ENCODE data around the gene ISG15.
A peak's percentile ranks its signal among the peaks of the same experiment; 100 is the strongest.

ISG15 gene

GRCh38 chr1:1058921-1059493 lies 45.7 kb downstream of the ISG15 start:
- H3K36me3 ChIP-seq (ENCODE audit: control insufficient read depth in 1 of 2, insufficient read depth in 2 of 2, low read depth in 1 of 2, low read length in 2 of 2), result peaks cover 0 to 31% of the 10 kb centered on the region in 2 experiments
- 2% methylated on average over 36 of the region's 48 CpGs for WGBS

GRCh38 chr1:1059494-1060280 lies 46.4 kb downstream of the ISG15 start:
- peak overlapping the region; percentile 53 to 71 for H3K4me3 ChIP-seq (ENCODE audit: insufficient read depth in 1 of 2, low read depth in 1 of 2, low read length in 2 of 2)
- DNase-seq, result peak; percentile 70
- H3K14ac ChIP-seq (ENCODE audit: low read length in 2 of 2), result peak overlapping the region in 1 of 2 experiments; percentile 66
- H3K9me3 ChIP-seq (ENCODE audit: control insufficient read depth, low read length), result no peaks in the 10 kb centered on the region
- peaks cover 7% of the 10 kb centered on the region for H3K79me1 ChIP-seq (replicated peaks; ENCODE audit: low read length, poor library complexity, severe bottlenecking)
- H2BK5ac ChIP-seq (ENCODE audit: low read depth, low read length, poor library complexity, severe bottlenecking), result no peak overlapping the region
- no peak overlapping the region for H2AFZ ChIP-seq (ENCODE audit: low read depth, low read length)
- H4K8ac ChIP-seq (ENCODE audit: low read length), result peak overlapping the region; percentile 67
- peaks cover 0 to 67% of the 10 kb centered on the region in 2 experiments for H3K27me3 ChIP-seq (ENCODE audit: control insufficient read depth in 1 of 2, insufficient read depth in 1 of 2, low read length in 2 of 2)
- no peak overlapping the region for H2AK5ac ChIP-seq (ENCODE audit: low read length, severe bottlenecking)
- H3K9ac ChIP-seq (ENCODE audit: low read length), result no peak overlapping the region
- 6% methylated on average over 66 of the region's 69 CpGs for WGBS
- H4K91ac ChIP-seq (ENCODE audit: low read length), result no peak overlapping the region
- H2BK120ac ChIP-seq (ENCODE audit: low read depth, low read length), result no peak overlapping the region
- peak overlapping the region in 1 of 2 experiments; percentile 50 for H3K23ac ChIP-seq (ENCODE audit: low read length in 2 of 2)
- peak overlapping the region; percentile 15 to 66 for H3K18ac ChIP-seq (ENCODE audit: low read depth in 1 of 2, low read length in 2 of 2)
- H3K4me1 ChIP-seq (ENCODE audit: control insufficient read depth, insufficient read depth, low read depth, low read length), result peaks cover 61% of the 10 kb centered on the region
- H3K27ac ChIP-seq (ENCODE audit: low read length, poor library complexity, severe bottlenecking), result no peak overlapping the region
- peak overlapping the region; percentile 95 for H3K4me2 ChIP-seq (ENCODE audit: low read length, poor library complexity, severe bottlenecking)
- H3K36me3 ChIP-seq (ENCODE audit: control insufficient read depth in 1 of 2, insufficient read depth in 2 of 2, low read depth in 1 of 2, low read length in 2 of 2), result peaks cover 0 to 24% of the 10 kb centered on the region in 2 experiments
- no peak overlapping the region for H3K4ac ChIP-seq (ENCODE audit: low read depth in 1 of 2, low read length in 2 of 2)
- no peak overlapping the region for H2BK12ac ChIP-seq (ENCODE audit: low read length in 2 of 2)
- peak overlapping the region; percentile 80 for H2BK15ac ChIP-seq (ENCODE audit: low read depth, poor library complexity, severe bottlenecking)

More at GRCh38 chr1:1058921-1059493, 45.7 kb downstream of the ISG15 start:
- Histone ChIP-seq H3K27ac (ENCODE audit: low read length, poor library complexity, severe bottlenecking) (no peak overlapping the region), H3K9ac (ENCODE audit: low read length) (no peak overlapping the region), H2AFZ (ENCODE audit: low read depth, low read length) (peak overlapping the region; percentile 37), H3K23ac (ENCODE audit: low read length in 2 of 2) (peak overlapping the region in 1 of 2 experiments; percentile 89), H2AK5ac (ENCODE audit: low read length, severe bottlenecking) (no peak overlapping the region), H3K18ac (ENCODE audit: low read depth in 1 of 2, low read length in 2 of 2) (peak overlapping the region in 1 of 2 experiments; percentile 66), H2BK15ac (ENCODE audit: low read depth, poor library complexity, severe bottlenecking) (peak overlapping the region; percentile 80), H2BK12ac (ENCODE audit: low read length in 2 of 2) (peak overlapping the region in 1 of 2 experiments; percentile 69), H3K27me3 (ENCODE audit: control insufficient read depth in 1 of 2, insufficient read depth in 1 of 2, low read length in 2 of 2) (peaks cover 0 to 62% of the 10 kb centered on the region in 2 experiments), H3K4ac (ENCODE audit: low read depth in 1 of 2, low read length in 2 of 2) (no peak overlapping the region), H4K8ac (ENCODE audit: low read length) (peak overlapping the region; percentile 67), H2BK120ac (ENCODE audit: low read depth, low read length) (no peak overlapping the region), H3K4me3 (ENCODE audit: insufficient read depth in 1 of 2, low read depth in 1 of 2, low read length in 2 of 2) (peak overlapping the region in 1 of 2 experiments; percentile 71), H3K14ac (ENCODE audit: low read length in 2 of 2) (peak overlapping the region in 1 of 2 experiments; percentile 26), H3K4me1 (ENCODE audit: control insufficient read depth, insufficient read depth, low read depth, low read length) (peaks cover 61% of the 10 kb centered on the region), H4K91ac (ENCODE audit: low read length) (peak overlapping the region; percentile 6), H3K9me3 (ENCODE audit: control insufficient read depth, low read length) (no peaks in the 10 kb centered on the region), H2BK5ac (ENCODE audit: low read depth, low read length, poor library complexity, severe bottlenecking) (no peak overlapping the region), H3K4me2 (ENCODE audit: low read length, poor library complexity, severe bottlenecking) (peak overlapping the region; percentile 95), H3K79me1 (replicated peaks; ENCODE audit: low read length, poor library complexity, severe bottlenecking) (peaks cover 7% of the 10 kb centered on the region)
- DNase-seq, result peak; percentile 37

- Histone ChIP-seq H2BK5ac (ENCODE audit: low read depth, low read length, poor library complexity, severe bottlenecking) (no peak overlapping the region), H3K4ac (ENCODE audit: low read depth in 1 of 2, low read length in 2 of 2) (no peak overlapping the region), H2BK15ac (ENCODE audit: low read depth, poor library complexity, severe bottlenecking) (no peak overlapping the region), H2BK12ac (ENCODE audit: low read length in 2 of 2) (no peak overlapping the region), H4K91ac (ENCODE audit: low read length) (no peak overlapping the region), H3K4me2 (ENCODE audit: low read length, poor library complexity, severe bottlenecking) (no peak overlapping the region), H3K18ac (ENCODE audit: low read depth in 1 of 2, low read length in 2 of 2) (no peak overlapping the region), H2AK5ac (ENCODE audit: low read length, severe bottlenecking) (no peak overlapping the region), H3K4me1 (ENCODE audit: control insufficient read depth, insufficient read depth, low read depth, low read length) (peaks cover 61% of the 10 kb centered on the region), H4K8ac (ENCODE audit: low read length) (no peak overlapping the region), H2BK120ac (ENCODE audit: low read depth, low read length) (no peak overlapping the region), H2AFZ (ENCODE audit: low read depth, low read length) (no peak overlapping the region), H3K4me3 (ENCODE audit: insufficient read depth in 1 of 2, low read depth in 1 of 2, low read length in 2 of 2) (no peak overlapping the region), H3K36me3 (ENCODE audit: control insufficient read depth in 1 of 2, insufficient read depth in 2 of 2, low read depth in 1 of 2, low read length in 2 of 2) (peaks cover 0 to 17% of the 10 kb centered on the region in 2 experiments), H3K9me3 (ENCODE audit: control insufficient read depth, low read length) (no peaks in the 10 kb centered on the region), H3K27ac (ENCODE audit: low read length, poor library complexity, severe bottlenecking) (no peak overlapping the region), H3K23ac (ENCODE audit: low read length in 2 of 2) (no peak overlapping the region), H3K14ac (ENCODE audit: low read length in 2 of 2) (no peak overlapping the region), H3K79me1 (replicated peaks; ENCODE audit: low read length, poor library complexity, severe bottlenecking) (peaks cover 7% of the 10 kb centered on the region), H3K27me3 (ENCODE audit: control insufficient read depth in 1 of 2, insufficient read depth in 1 of 2, low read length in 2 of 2) (peaks cover 0 to 69% of the 10 kb centered on the region in 2 experiments), H3K9ac (ENCODE audit: low read length) (no peak overlapping the region)
- WGBS, result 64% methylated on average over 30 of the region's 38 CpGs
- DNase-seq, result no peak
Measured at GRCh38 chr1:1060281-1061000, 47.1 kb downstream of the ISG15 start.
